KMS-11 (cell line): ENCODE measurements around the gene PLA2G12A.
A peak's percentile ranks its signal among the peaks of the same experiment; 100 is the strongest.
"Not testable (repeated sequence)": the region's sequence is repeated elsewhere in the genome, so short reads cannot be mapped to it uniquely, and the experiment has no call there.

Experiments
- H2AFZ ChIP-seq: fragments of 200-600 bp; sonication (generic); 2 replicates; pipeline ENCODE4 v1.6.1; 2016; ENCODE audit warnings: antibody characterized with exemption, mixed run types, low read depth
- H3K27ac ChIP-seq: fragments of 200-600 bp; sonication (generic); 2 replicates; pipeline ENCODE4 v1.6.1; 2016; ENCODE audit warnings: mild to moderate bottlenecking, mixed run types
- H3K27me3 ChIP-seq: fragments of 200-600 bp; sonication (generic); 2 replicates; pipeline ENCODE4 v1.6.1; 2017; ENCODE audit warnings: mild to moderate bottlenecking, low read depth, mixed run types, moderate library complexity; ENCODE audit not compliant: insufficient read depth
- H3K36me3 ChIP-seq: fragments of 200-600 bp; sonication (generic); 2 replicates; pipeline ENCODE4 v1.6.1; 2017; ENCODE audit warnings: mild to moderate bottlenecking, mixed run types; ENCODE audit not compliant: insufficient read depth
- H3K4me1 ChIP-seq: fragments of 200-600 bp; sonication (generic); 2 replicates; pipeline ENCODE4 v1.6.1; 2016; ENCODE audit warnings: mild to moderate bottlenecking, low read depth, mixed run types; ENCODE audit not compliant: poor library complexity, severe bottlenecking
- H3K4me2 ChIP-seq: fragments of 200-600 bp; sonication (generic); 2 replicates; pipeline ENCODE4 v1.7.0; 2016; ENCODE audit warnings: mild to moderate bottlenecking, mixed run types
- H3K4me3 ChIP-seq: fragments of 200-600 bp; sonication (generic); IDR thresholded peaks from 2 replicates; pipeline ENCODE4 v1.6.1; 2017; ENCODE audit warnings: low read depth, low read length, mixed read lengths; ENCODE audit not compliant: insufficient read depth
- H3K79me2 ChIP-seq: fragments of 200-600 bp; sonication (generic); 2 replicates; pipeline ENCODE4 v1.6.1; 2016; ENCODE audit warnings: low read depth, mixed run types; ENCODE audit not compliant: insufficient read depth
- H3K9ac ChIP-seq: fragments of 200-600 bp; sonication (generic); 2 replicates; pipeline ENCODE4 v1.6.1; 2016; ENCODE audit warnings: mild to moderate bottlenecking, mixed run types
- H4K20me1 ChIP-seq: fragments of 200-600 bp; sonication (generic); 2 replicates; pipeline ENCODE4 v1.6.1; 2016; ENCODE audit warnings: mild to moderate bottlenecking, mixed run types; ENCODE audit not compliant: insufficient read depth
- CTCF ChIP-seq: fragments of 200-600 bp; sonication (generic); conservative IDR thresholded peaks from 2 replicates; pipeline ENCODE4 v1.6.1; 2017; ENCODE audit warnings: low read depth, mild to moderate bottlenecking, antibody characterized with exemption, low read length, moderate library complexity, mixed read lengths

PLA2G12A gene

GRCh38 chr4:109683621-109684253 is 46.1 kb downstream of the PLA2G12A start:
- Histone ChIP-seq H3K4me1 (peaks cover 54% of the 10 kb centered on the region), H3K36me3 (no peaks in the 10 kb centered on the region; the same call in 1 of the 2 replicates), H3K27me3 (no peaks in the 10 kb centered on the region), H3K4me2 (no peak overlapping the region; the same call in 1 of the 2 replicates), H3K4me3 (no peak overlapping the region), H3K9ac (no peak overlapping the region), H3K27ac (no peak overlapping the region), H4K20me1 (no peaks in the 10 kb centered on the region), H2AFZ (no peak overlapping the region), H3K79me2 (no peaks in the 10 kb centered on the region)
- no peak for TF ChIP-seq CTCF

GRCh38 chr4:109682875-109683274 is 47.0 kb downstream of the PLA2G12A start:
- TF ChIP-seq CTCF: no peak
- Histone ChIP-seq H3K4me1 (peaks cover 45% of the 10 kb centered on the region), H4K20me1 (no peaks in the 10 kb centered on the region), H3K9ac (no peak overlapping the region), H3K4me3 (no peak overlapping the region), H3K36me3 (no peaks in the 10 kb centered on the region; the same call in 1 of the 2 replicates), H2AFZ (no peak overlapping the region), H3K27ac (no peak overlapping the region), H3K4me2 (no peak overlapping the region), H3K27me3 (no peaks in the 10 kb centered on the region), H3K79me2 (no peaks in the 10 kb centered on the region)

- not testable (repeated sequence) for H4K20me1 ChIP-seq, H3K36me3 ChIP-seq, H3K4me3 ChIP-seq, H3K79me2 ChIP-seq, H3K27ac ChIP-seq, H3K27me3 ChIP-seq, H3K9ac ChIP-seq, H2AFZ ChIP-seq, H3K4me2 ChIP-seq, H3K4me1 ChIP-seq
Observed at GRCh38 chr4:109678925-109679324, 50.9 kb downstream of the PLA2G12A start.

DNA sequence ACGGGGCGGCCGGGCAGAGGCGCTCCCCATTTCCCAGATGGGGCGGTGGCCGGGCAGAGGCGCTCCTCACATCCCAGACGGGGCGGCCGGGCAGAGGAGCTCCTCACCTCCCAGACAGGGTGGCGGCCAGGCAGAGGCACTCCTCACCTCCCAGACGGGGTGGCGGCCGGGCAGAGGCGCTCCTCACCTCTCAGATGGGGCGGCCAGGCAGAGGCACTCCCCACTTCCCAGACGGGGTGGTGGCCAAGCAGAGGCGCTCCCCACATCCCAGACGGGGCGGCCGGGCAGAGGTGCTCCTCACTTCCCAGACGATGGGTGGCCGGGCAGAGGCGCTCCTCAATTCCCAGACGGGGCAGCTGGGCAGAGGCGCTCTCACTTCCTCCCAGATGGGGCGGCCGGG is 51.4 kb downstream of the PLA2G12A start:
- H3K4me2 ChIP-seq, H4K20me1 ChIP-seq, H3K9ac ChIP-seq, H3K4me1 ChIP-seq, H2AFZ ChIP-seq, H3K27me3 ChIP-seq, H3K36me3 ChIP-seq, H3K4me3 ChIP-seq, H3K27ac ChIP-seq, H3K79me2 ChIP-seq: not testable (repeated sequence)

DNA sequence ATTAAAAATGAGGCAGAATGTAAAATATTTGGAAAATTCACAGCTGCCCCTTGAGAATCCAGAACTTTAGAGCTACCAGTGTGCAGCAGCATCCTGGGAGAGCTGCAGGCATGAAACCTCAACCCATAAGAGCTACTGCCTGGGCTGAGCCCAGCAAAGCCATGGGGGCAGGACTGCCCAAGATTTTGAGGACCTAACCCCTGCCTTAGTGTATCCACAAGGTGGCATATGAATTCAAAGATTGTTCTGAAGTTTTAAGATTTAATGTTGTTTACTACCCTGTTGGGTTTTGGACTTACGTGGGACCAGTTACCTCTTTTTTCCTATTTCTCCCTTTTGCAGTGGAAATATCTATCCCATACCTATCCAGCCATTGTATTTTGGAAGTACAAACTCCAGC is 53.0 kb downstream of the PLA2G12A start:
- Histone ChIP-seq H3K36me3 (no peaks in the 10 kb centered on the region), H3K79me2 (no peaks in the 10 kb centered on the region), H3K9ac (no peak overlapping the region), H3K27ac (no peak overlapping the region), H3K27me3 (no peaks in the 10 kb centered on the region), H3K4me3 (no peak overlapping the region), H4K20me1 (no peaks in the 10 kb centered on the region), H3K4me1 (no peaks in the 10 kb centered on the region), H2AFZ (no peak overlapping the region), H3K4me2 (no peak overlapping the region)
- TF ChIP-seq CTCF: 0 out of 2 replicates have a peak, but pooled peaks have one; percentile 23
